ENCODE data around the gene PTCH2. TPM values are rescaled to one million over a fixed set of nuclear protein-coding genes. Genes with fewer than 3 reads are reported as not detected.

Gene PTCH2
- total RNA-seq, 1 experiment from 2014 or later: 0.79 TPM

DNA sequence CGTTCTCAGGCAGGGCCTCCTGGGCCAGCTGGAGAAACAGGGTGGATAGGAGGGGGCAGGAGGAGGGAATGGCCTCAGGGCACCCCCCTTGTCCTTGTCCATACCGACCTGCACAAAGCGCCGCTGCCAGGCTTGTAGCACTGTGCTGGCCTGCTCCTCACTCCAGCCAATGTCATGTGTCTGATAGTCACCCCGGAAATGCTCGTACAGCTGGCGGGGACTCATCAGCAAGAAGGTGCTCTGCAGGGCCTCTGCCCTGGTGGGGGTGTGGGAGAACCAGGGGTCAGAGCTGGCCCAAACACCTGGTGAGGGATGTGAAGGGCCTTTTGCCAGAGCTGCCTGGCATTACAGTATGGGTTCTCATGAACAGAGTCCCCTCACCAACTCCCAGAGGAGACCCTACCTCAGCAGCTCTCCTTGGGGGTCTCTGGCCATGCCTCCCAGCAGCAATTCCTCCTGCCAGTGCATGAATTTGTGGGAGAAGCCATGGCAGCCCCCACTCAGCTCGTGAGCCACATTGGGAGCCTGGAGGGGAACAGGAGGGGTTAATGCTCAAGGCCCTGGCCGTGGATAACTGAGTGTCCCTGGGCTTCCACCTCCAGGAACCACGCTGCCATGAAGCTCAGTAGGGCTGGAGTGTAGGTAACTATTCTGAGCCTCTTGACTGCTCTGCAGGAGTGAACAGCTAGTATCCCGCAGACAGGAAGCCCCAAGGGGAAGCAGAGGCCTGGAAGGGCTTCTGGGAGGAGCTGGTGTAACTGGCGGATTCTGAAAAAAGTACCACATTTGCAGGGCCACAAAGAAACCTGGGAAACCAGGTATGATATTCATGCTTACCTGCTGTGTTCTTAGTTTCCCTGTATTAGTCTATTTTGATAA, 13.3 kb downstream of the PTCH2 start:
- POLR2A ChIA-PET: interaction anchor here (1.4 kb wide), 1 partner anchor 183 kb away, joined by 3 read pairs; the partner anchor contains the start of gene UROD
- H3K9me3 Mint-ChIP-seq (ENCODE audit: unreplicated experiment): no peaks in the 10 kb centered on the region
- H3K4me1 Mint-ChIP-seq (ENCODE audit: insufficient read depth, unreplicated experiment): no peaks in the 10 kb centered on the region
- no peaks in the 10 kb centered on the region for H3K36me3 Mint-ChIP-seq (ENCODE audit: insufficient read depth, unreplicated experiment)
- CTCF ChIA-PET: interaction anchor here (0.6 kb wide), 1 partner anchor 753 kb away, joined by 3 read pairs; no protein-coding TSS in a partner anchor
- no peaks in the 10 kb centered on the region for H3K27me3 Mint-ChIP-seq (ENCODE audit: insufficient read depth, unreplicated experiment)
- no TSS peak for BruUV-seq (replicated peaks)
- H3K4me3 Mint-ChIP-seq (ENCODE audit: unreplicated experiment): no peak overlapping the region
- no peak overlapping the region for H3K27ac Mint-ChIP-seq (ENCODE audit: low read depth, unreplicated experiment)
- TF ChIP-seq, protein P1, sequence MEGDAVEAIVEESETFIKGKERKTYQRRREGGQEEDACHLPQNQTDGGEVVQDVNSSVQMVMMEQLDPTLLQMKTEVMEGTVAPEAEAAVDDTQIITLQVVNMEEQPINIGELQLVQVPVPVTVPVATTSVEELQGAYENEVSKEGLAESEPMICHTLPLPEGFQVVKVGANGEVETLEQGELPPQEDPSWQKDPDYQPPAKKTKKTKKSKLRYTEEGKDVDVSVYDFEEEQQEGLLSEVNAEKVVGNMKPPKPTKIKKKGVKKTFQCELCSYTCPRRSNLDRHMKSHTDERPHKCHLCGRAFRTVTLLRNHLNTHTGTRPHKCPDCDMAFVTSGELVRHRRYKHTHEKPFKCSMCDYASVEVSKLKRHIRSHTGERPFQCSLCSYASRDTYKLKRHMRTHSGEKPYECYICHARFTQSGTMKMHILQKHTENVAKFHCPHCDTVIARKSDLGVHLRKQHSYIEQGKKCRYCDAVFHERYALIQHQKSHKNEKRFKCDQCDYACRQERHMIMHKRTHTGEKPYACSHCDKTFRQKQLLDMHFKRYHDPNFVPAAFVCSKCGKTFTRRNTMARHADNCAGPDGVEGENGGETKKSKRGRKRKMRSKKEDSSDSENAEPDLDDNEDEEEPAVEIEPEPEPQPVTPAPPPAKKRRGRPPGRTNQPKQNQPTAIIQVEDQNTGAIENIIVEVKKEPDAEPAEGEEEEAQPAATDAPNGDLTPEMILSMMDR (IDR thresholded peaks at IDR 0.05; ENCODE audit: unreplicated experiment): no peak
- intact Hi-C loops (cut with micrococcal nuclease): no loop called here
- DNase-seq (ENCODE audit: unreplicated experiment): no peak

GRCh38 chr1:44828841-44829440, 14.1 kb downstream of the PTCH2 start:
- no peaks in the 10 kb centered on the region for H3K9me3 Mint-ChIP-seq (ENCODE audit: unreplicated experiment)
- TF ChIP-seq, protein P1 (IDR thresholded peaks at IDR 0.05; ENCODE audit: unreplicated experiment): no peak
- no peaks in the 10 kb centered on the region for H3K4me1 Mint-ChIP-seq (ENCODE audit: insufficient read depth, unreplicated experiment)
- no peak overlapping the region for H3K4me3 Mint-ChIP-seq (ENCODE audit: unreplicated experiment)
- no peaks in the 10 kb centered on the region for H3K36me3 Mint-ChIP-seq (ENCODE audit: insufficient read depth, unreplicated experiment)
- no TSS peak for BruUV-seq (replicated peaks)
- H3K27me3 Mint-ChIP-seq (ENCODE audit: insufficient read depth, unreplicated experiment): no peaks in the 10 kb centered on the region
- no peak overlapping the region for H3K27ac Mint-ChIP-seq (ENCODE audit: low read depth, unreplicated experiment)
- intact Hi-C loops (cut with micrococcal nuclease): no loop called here
- ChIA-PET CTCF (no interaction called here), POLR2A (no interaction called here)
- DNase-seq (ENCODE audit: unreplicated experiment): no peak

DNA sequence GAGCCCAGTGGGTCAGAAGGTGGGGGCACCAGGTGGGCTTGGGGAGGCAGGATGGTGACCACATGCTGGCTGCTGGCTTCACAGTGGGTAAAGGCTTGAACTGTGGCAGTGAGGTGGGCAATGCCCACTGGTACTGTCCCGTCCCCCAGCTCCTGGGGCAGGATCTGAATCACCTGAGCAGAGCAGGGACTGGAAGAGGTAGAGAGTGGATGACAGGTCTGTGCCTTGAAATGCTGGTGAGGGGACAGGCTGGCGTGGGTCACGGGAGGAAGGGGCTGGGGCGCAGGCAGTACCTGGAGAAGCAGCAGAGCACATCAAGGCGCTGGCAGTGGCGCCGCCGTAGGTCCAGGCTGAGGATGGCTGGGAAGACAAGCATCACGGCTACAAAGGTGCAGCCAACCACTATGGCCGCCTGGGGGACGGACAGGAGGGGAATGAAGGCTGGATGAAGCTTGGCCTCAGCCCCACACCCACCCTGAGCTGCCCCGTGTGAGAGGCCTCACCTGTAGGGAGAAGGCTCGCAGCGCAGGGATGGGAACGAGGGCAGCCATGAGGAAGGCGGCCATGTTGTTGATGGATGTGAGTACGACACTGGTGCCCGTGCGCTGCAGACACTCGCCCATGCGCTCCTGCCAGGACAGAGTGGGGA, 14.9 kb downstream of the PTCH2 start:
- POLR2A ChIA-PET: no interaction called here
- H3K27me3 Mint-ChIP-seq (ENCODE audit: insufficient read depth, unreplicated experiment): no peaks in the 10 kb centered on the region
- no peaks in the 10 kb centered on the region for H3K9me3 Mint-ChIP-seq (ENCODE audit: unreplicated experiment)
- H3K4me3 Mint-ChIP-seq (ENCODE audit: unreplicated experiment): no peak overlapping the region
- CTCF ChIA-PET: no interaction called here
- H3K27ac Mint-ChIP-seq (ENCODE audit: low read depth, unreplicated experiment): no peak overlapping the region
- H3K4me1 Mint-ChIP-seq (ENCODE audit: insufficient read depth, unreplicated experiment): no peaks in the 10 kb centered on the region
- intact Hi-C loops (cut with micrococcal nuclease): no loop called here
- no TSS peak for BruUV-seq (replicated peaks)
- no peak for DNase-seq (ENCODE audit: unreplicated experiment)
- TF ChIP-seq, protein P1 (IDR thresholded peaks at IDR 0.05; ENCODE audit: unreplicated experiment): no peak
- H3K36me3 Mint-ChIP-seq (ENCODE audit: insufficient read depth, unreplicated experiment): no peaks in the 10 kb centered on the region

Data from MCF 10A (cell line).